T-helper 17 cell (primary cell): Measurements from ENCODE around the gene CTAGE9. TPM values are rescaled to one million over a fixed set of nuclear protein-coding genes. Genes with fewer than 3 reads are reported as not detected.
"Not testable (repeated sequence)": the region's sequence is repeated elsewhere in the genome, so short reads cannot be mapped to it uniquely, and the experiment has no call there.

ENCODE experiments used
- ATAC-seq: fragments of 150-1000 bp; cut with Tn5 transposase; 2 replicates; pipeline ENCODE4 v1.10.0; 2021; ENCODE audit warnings: mild to moderate bottlenecking, moderate library complexity
- DNase-seq, 3 donors: peaks; one replicate each; pipeline versions ENCODE4 v3.0.0 to v3.0.0-alpha.2; 2020 to 2021
- H3K9me3 ChIP-seq: one replicate; pipeline ENCODE4 v1.7.0; 2013; ENCODE audit warnings: low read length, mild to moderate bottlenecking; ENCODE audit not compliant: control insufficient read depth, poor library complexity, severe bottlenecking
- H3K27ac Mint-ChIP-seq: one replicate; pipeline ENCODE4 v1.8.0; 2022; ENCODE audit warnings: mild to moderate bottlenecking, moderate library complexity, mixed read lengths
- H3K27me3 Mint-ChIP-seq: one replicate; pipeline ENCODE4 v1.8.0; 2022; ENCODE audit warnings: mixed read lengths
- H3K36me3 Mint-ChIP-seq: one replicate; pipeline ENCODE4 v1.8.0; 2022; ENCODE audit warnings: low read depth, mixed read lengths
- H3K4me1 Mint-ChIP-seq: one replicate; pipeline ENCODE4 v1.8.0; 2022; ENCODE audit warnings: mild to moderate bottlenecking, mixed read lengths
- H3K4me3 Mint-ChIP-seq: one replicate; pipeline ENCODE4 v1.8.0; 2022; ENCODE audit warnings: mild to moderate bottlenecking, moderate library complexity, mixed read lengths
- total RNA-seq, 4 donors: library from RNA in 2 of 4; stranded (reverse) in 2 of 4; gene quantifications; one replicate each; pipeline ENCODE4 v1.2.3 and lab custom pipeline; 2022 to 2026

Gene CTAGE9, protein sequence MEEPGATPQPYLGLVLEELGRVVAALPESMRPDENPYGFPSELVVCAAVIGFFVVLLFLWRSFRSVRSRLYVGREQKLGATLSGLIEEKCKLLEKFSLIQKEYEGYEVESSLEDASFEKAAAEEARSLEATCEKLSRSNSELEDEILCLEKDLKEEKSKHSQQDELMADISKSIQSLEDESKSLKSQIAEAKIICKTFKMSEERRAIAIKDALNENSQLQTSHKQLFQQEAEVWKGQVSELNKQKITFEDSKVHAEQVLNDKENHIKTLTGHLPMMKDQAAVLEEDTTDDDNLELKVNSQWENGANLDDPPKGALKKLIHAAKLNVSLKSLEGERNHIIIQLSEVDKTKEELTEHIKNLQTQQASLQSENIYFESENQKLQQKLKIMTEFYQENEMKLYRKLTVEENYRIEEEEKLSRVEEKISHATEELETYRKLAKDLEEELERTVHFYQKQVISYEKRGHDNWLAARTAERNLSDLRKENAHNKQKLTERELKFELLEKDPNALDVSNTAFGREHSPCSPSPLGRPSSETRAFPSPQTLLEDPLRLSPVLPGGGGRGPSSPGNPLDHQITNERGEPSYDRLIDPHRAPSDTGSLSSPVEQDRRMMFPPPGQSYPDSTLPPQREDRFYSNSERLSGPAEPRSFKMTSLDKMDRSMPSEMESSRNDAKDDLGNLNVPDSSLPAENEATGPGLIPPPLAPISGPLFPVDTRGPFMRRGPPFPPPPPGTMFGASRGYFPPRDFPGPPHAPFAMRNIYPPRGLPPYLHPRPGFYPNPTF
- total RNA-seq (not detected), total RNA-seq (lab: John Stamatoyannopoulos, UW) (0 to 0.08 reads per million in 2 donors)

DNA sequence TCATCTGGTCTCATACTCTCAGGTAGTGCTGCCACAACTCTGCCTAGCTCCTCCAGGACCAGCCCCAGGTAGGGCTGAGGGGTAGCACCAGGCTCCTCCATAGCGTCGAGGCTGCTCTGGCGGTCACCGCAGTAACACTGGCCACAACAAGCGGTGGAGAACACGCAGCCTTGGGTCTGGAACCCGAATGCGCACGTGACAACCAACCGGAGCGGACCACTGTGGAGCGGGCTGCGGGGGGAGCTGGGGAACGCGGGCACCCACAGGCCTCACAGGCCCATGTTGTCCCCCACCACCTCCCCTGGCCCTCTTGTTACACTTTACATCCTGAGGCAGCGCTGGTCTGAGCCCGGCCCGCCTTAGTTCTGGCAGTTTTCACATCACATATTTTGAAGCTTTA is at the start of gene CTAGE9:
Gene CTAGE9 (minus strand): TSS at position 101 of the 400 bp plus-strand sequence. CDS start 0 bp downstream, at position 101.
- not testable (repeated sequence) for H3K9me3 ChIP-seq, H3K4me1 Mint-ChIP-seq, ATAC-seq, DNase-seq, H3K27ac Mint-ChIP-seq, H3K27me3 Mint-ChIP-seq, H3K36me3 Mint-ChIP-seq, H3K4me3 Mint-ChIP-seq

DNA sequence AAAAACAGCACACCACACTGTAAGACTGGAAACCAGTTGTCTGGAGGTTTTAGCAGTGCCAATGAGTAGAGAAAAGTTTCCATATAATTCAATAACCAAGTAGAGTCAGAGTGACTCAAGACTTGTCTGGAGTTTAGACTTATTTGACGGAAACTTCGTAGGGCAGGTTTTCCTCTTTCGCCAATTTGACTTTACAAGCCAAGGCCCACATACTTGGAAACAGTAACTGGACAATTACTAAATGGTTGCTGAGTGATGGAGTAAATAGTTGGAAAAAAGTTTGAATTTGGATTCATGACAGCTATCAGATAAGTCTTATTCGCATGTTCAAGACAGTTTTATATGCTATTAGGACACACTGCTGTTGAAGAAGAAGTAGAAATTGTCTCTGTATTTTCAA is 48.1 kb upstream of the CTAGE9 start:
- Mint-ChIP-seq H3K27me3 (peaks cover 25% of the 10 kb centered on the region), H3K4me3 (no peak overlapping the region), H3K4me1 (peaks cover 2% of the 10 kb centered on the region), H3K27ac (no peak overlapping the region), H3K36me3 (no peaks in the 10 kb centered on the region)
- ATAC-seq (no peak), DNase-seq (no peak)
- H3K9me3 ChIP-seq = no peaks in the 10 kb centered on the region

DNA sequence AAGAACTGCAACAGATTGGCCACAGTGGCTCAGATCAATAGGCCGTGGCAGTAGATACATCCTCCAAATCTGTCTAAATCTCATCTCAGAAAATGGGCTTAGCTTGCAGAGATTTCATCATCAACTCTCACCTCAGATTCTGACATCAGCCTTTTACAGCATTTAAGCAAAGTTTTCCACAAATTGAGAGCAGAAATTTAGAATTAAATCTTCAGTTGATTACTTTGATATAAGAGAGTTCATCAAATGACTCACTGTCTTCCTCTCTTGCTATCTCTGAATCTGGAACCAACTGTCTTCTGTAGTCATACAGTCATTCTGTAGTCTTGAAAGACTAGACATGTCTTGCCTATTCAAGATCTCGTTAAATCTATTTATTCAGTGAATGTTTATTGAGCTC is 45.2 kb upstream of the CTAGE9 start:
- no peaks in the 10 kb centered on the region for H3K9me3 ChIP-seq
- H3K27ac Mint-ChIP-seq = no peak overlapping the region
- no peak overlapping the region for H3K4me3 Mint-ChIP-seq
- ATAC-seq (no peak), DNase-seq (no peak)
- H3K27me3 Mint-ChIP-seq = peaks cover 35% of the 10 kb centered on the region
- H3K4me1 Mint-ChIP-seq = no peaks in the 10 kb centered on the region
- H3K36me3 Mint-ChIP-seq = no peaks in the 10 kb centered on the region

DNA sequence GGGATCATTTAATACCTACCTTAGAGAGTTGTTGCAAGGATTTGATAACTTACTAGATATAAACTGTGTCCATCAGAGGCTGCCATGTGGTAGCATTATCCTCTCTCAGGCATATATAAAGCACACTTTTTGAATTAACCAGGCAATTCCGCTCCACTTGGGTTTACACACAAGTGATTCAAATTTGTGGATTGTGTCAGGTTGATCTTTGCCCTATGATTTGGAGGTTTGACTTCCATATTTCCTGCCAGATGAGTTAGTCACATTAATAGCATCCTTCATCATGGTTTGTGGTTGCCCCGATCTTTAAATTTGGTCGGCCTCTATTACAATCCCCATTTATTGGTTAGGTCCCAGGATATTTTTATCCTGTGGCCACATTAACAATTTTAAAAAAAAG is 44.8 kb upstream of the CTAGE9 start:
- no peak overlapping the region for H3K27ac Mint-ChIP-seq
- H3K36me3 Mint-ChIP-seq = no peaks in the 10 kb centered on the region
- no peak overlapping the region for H3K4me3 Mint-ChIP-seq
- DNase-seq (no peak), ATAC-seq (no peak)
- no peaks in the 10 kb centered on the region for H3K9me3 ChIP-seq
- peaks cover 35% of the 10 kb centered on the region for H3K27me3 Mint-ChIP-seq
- H3K4me1 Mint-ChIP-seq = no peaks in the 10 kb centered on the region

DNA sequence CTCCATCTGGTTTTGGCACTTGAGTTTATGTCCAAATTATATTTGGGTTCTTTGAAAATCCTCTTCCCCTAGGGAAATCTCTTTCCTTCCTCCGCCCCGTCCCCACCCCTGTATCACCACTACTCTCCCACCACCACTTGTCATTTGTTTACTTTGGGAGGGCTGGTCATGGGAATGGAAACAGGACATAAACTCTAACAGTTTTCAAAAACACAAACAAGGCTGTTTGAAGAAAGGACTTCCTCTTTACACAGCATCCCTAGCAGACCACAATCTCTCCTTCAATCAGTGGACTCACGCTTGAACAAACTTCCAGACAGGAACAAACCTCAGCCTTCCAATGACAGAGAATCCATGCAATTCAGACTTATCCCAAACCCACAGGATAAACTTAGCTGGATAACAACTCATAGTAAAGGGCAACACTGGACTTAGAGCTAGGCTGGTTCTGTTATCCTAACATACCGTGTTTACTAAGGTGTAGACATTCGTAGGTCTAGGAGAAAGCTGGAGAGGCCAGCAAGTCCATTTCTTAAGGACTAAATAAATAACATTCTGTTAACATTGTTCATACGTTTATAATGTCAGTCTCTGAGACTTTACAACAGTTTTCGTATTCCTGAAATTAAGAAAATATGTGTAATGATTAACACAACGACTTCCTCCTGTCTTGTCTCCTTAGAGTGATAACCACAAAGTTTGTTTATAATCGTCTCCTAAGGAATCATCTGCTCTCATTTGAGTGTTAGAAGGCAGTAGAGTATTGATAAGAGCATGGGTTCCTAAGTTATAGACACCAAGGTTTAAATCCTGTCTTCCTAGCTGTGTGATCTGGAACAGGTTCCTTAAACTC is 44.1 kb upstream of the CTAGE9 start:
- H3K4me1 Mint-ChIP-seq = no peaks in the 10 kb centered on the region
- no peaks in the 10 kb centered on the region for H3K36me3 Mint-ChIP-seq
- no peak overlapping the region for H3K27ac Mint-ChIP-seq
- H3K4me3 Mint-ChIP-seq = no peak overlapping the region
- no peak for DNase-seq
- H3K9me3 ChIP-seq = no peaks in the 10 kb centered on the region
- H3K27me3 Mint-ChIP-seq = peaks cover 35% of the 10 kb centered on the region
- ATAC-seq = no peak

DNA sequence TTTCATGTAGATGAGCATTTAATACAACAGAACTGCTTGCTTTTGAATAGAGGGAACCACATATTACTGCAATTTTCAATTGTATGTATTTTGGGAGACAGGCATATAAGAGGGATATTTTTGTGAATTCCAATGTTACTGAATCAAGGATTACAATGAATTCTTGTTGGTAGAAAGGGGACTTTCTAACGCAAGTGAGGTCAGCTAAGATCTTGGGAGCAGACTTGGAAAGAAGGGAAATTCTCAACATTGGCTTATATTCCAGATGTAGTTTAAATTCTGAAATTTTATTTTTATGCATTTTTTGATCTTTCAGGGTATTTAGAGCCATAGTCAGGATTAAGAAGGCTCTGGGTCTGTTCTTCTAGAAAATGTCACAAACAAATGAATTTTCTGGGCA is 43.3 kb upstream of the CTAGE9 start:
- DNase-seq (no peak), ATAC-seq (no peak)
- Mint-ChIP-seq H3K36me3 (no peaks in the 10 kb centered on the region), H3K27ac (no peak overlapping the region), H3K4me3 (no peak overlapping the region), H3K27me3 (peaks cover 35% of the 10 kb centered on the region), H3K4me1 (no peaks in the 10 kb centered on the region)
- H3K9me3 ChIP-seq = no peaks in the 10 kb centered on the region

DNA sequence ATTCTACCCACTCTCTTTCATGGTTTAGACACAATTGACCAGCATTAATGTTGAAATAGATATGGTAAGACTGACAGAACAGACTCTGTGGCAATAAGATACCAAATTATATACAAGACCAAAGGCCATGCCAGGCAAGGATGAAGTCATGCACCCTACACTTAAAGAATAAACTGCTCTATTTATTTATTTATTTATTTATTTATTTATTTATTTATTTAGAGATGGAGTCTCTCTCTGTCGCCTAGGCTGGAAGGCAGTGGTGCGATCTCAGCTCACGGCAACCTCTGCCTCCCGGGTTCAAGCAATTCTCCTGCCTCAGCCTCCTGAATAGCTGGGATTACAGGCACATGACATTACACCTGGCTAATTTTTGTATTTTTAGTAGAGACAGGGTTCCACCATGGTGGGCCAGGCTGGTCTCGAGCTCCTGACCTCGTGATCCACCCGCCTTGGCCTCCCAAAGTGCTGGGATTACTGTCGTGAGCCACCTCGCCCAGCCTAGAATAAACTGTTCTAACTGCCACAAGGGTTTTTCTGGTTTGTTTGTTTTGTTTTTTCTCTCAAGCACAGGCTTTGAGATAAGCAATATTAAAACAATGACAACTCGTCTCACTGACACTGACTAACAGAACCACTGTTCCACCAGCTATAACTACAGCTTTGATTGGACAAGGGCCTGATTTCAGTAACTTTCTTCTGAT is 40.3 kb upstream of the CTAGE9 start:
- not testable (repeated sequence) for ATAC-seq, H3K27ac Mint-ChIP-seq

DNA sequence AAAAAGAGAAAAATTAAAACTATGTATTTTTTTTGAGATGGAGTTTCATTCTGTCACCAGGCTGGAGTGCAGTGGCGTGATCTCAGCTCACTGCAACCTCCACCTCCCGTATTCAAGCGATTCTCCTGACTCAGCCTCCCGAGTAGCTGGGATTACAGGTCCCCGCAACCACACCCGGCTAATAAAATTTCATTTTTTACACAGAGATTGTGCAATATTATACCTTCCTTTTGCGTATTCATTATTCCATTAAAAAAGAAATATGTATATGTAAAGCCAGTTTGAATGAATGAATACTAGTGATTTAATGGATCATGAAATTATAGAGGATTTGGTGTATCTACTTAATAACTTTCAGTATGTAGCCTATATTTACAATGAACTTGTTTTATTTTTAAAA is 38.2 kb upstream of the CTAGE9 start:
- no peaks in the 10 kb centered on the region for H3K9me3 ChIP-seq
- Mint-ChIP-seq H3K4me3 (no peak overlapping the region), H3K4me1 (no peaks in the 10 kb centered on the region), H3K27me3 (peaks cover 10% of the 10 kb centered on the region), H3K27ac (no peak overlapping the region), H3K36me3 (no peaks in the 10 kb centered on the region)
- no peak for DNase-seq
- ATAC-seq = no peak

More for the DNA sequence above, 40.3 kb upstream of the CTAGE9 start:
- not testable (repeated sequence) for H3K36me3 Mint-ChIP-seq, H3K4me1 Mint-ChIP-seq, DNase-seq, H3K4me3 Mint-ChIP-seq, H3K9me3 ChIP-seq
- H3K27me3 Mint-ChIP-seq = peaks cover 32% of the 10 kb centered on the region

DNA sequence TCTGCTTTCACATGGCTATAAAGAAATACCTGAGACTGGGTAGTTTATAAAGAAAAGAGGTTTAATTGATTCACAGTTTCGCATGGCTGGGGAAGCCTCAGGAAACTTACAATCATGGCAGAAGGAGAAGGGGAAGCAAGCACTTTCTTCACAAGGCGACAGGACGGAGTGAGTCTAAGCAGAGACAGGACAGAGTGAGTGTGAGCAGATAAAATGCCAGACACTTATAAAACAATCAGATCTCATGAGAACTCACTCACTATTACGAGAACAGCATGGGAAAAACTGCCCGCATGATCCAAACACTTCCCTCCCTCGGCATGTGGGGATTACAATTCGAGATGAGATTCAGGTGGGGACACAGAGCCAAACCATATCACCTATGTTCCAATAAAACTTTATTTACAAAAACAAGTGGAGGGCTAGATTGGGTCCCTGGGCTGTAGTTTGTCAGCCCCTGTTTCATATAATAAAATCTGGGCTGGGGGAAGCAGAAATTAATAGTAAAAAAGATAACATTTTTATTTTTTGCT is 37.1 kb upstream of the CTAGE9 start:
- Mint-ChIP-seq H3K4me1 (no peaks in the 10 kb centered on the region), H3K27ac (no peak overlapping the region), H3K36me3 (no peaks in the 10 kb centered on the region), H3K4me3 (no peak overlapping the region), H3K27me3 (peaks cover 12% of the 10 kb centered on the region)
- no peak for ATAC-seq
- DNase-seq = no peak
- no peaks in the 10 kb centered on the region for H3K9me3 ChIP-seq

DNA sequence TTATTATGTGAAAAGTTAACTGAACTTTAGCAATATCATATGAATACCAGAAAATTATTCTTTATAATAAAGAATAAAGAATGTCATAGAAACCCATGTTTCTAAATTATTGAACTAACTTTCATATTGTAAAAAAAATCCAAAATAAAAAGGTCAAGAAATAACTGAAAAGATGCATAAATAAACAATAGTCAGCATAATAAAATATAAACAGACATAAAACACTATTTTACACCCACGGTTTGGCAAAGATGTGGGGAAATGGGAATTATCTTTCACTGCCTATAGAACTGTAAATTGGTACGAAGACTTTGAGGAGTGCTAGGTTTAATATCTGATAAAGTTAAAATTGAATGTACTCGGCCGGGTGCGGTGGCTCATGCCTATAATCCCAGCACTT is 34.7 kb upstream of the CTAGE9 start:
- DNase-seq (no peak), ATAC-seq (no peak)
- Mint-ChIP-seq H3K36me3 (no peaks in the 10 kb centered on the region), H3K27ac (no peak overlapping the region), H3K4me3 (no peak overlapping the region), H3K4me1 (no peaks in the 10 kb centered on the region), H3K27me3 (peaks cover 9% of the 10 kb centered on the region)
- no peaks in the 10 kb centered on the region for H3K9me3 ChIP-seq

DNA sequence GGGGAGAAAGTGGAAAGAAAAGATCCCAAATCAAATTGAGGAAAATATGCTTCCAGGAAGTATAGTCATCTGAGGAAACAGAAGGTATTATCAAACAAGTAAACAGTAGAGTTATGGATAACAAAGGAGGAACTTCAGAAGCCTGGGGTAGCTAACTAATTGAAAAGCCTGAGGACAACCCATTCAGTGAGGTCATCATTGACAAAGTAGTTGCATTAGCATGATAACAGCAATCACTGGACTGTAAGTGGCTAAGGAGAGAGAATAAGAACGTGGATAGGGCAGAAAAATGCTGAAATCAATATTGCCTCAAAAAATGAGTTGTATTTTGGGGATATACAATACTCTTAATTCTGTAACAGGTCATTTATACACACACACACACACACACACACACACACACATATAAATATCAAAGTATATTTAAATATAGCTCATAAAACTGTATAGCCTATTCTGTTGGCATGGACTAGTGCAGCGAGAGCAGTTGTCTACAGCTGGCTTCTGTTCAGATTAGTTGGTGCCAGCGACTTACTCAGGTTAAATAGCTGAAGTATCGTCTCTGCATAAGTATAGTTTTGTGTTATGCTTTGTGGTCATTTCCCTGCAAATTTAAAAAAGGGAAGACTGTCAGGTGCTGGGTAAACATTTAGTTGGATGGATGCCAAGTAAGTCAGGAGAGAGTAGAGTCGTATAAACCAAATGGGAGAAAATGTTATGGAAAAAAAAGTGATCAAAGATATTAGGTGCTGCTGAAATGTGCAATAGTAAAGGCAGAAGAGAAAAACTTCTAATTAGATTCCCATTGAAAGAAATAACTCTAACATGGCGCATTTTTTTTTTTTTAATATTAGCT is 33.8 kb upstream of the CTAGE9 start:
- H3K4me3 Mint-ChIP-seq = no peak overlapping the region
- ATAC-seq (no peak), DNase-seq (no peak)
- H3K27ac Mint-ChIP-seq = no peak overlapping the region
- H3K4me1 Mint-ChIP-seq = no peaks in the 10 kb centered on the region
- H3K9me3 ChIP-seq = no peaks in the 10 kb centered on the region
- H3K27me3 Mint-ChIP-seq = peaks cover 9% of the 10 kb centered on the region
- no peaks in the 10 kb centered on the region for H3K36me3 Mint-ChIP-seq
